ENCODE measurements around the gene OSBPL10.

DNA sequence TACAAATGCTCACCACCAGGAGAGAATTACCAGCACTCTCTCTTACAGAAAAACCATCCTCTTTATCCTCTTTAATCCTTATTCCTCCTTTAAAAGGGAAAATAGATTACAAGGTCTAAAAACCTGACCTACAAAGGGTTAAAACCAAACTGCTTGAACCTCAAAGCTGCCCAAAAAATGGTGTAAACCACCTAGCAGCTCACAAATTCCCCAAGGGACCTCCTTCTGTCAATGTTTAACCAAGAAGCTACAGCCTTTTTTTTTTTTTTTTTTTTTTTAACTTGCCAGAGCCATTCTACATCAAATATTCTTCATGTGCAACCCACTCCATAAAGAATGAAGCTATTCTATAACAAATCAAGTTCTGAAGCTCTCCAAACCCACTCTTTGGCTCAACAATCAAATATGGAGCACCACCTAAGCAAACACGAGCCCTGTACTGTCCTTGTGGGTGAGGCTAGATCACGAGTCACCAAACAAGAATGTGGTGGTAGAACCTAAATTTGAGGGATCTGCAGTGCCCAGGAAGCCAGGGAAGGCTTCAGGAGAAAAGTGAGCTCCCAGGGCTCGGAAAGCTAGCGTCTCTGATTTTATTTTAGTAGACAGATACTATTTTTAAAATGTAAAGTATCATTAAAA, 20.1 kb downstream of the OSBPL10 start:
- TF ChIP-seq, protein P1, sequence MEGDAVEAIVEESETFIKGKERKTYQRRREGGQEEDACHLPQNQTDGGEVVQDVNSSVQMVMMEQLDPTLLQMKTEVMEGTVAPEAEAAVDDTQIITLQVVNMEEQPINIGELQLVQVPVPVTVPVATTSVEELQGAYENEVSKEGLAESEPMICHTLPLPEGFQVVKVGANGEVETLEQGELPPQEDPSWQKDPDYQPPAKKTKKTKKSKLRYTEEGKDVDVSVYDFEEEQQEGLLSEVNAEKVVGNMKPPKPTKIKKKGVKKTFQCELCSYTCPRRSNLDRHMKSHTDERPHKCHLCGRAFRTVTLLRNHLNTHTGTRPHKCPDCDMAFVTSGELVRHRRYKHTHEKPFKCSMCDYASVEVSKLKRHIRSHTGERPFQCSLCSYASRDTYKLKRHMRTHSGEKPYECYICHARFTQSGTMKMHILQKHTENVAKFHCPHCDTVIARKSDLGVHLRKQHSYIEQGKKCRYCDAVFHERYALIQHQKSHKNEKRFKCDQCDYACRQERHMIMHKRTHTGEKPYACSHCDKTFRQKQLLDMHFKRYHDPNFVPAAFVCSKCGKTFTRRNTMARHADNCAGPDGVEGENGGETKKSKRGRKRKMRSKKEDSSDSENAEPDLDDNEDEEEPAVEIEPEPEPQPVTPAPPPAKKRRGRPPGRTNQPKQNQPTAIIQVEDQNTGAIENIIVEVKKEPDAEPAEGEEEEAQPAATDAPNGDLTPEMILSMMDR (IDR thresholded peaks at IDR 0.05): no peak
- no peak for TF ChIP-seq EP300 (IDR thresholded peaks at IDR 0.05)
- TF ChIP-seq POLR2AphosphoS5 (IDR thresholded peaks at IDR 0.05): no peak

All from stomach (tissue), 4 donors.